GM10266 (cell line): ENCODE measurements around the gene AARS2.

Source experiments
- DNase-seq: peaks from one replicate; pipeline ENCODE4 v3.0.0; 2012; ENCODE audit errors: extremely low spot score
- CTCF ChIP-seq: IDR thresholded peaks from 2 replicates; pipeline ENCODE4 v1.5.1; 2012; ENCODE audit warnings: mild to moderate bottlenecking, low read depth; ENCODE audit not compliant: control insufficient read depth, insufficient read depth; ENCODE audit errors: missing control alignments

The AARS2 gene

DNA sequence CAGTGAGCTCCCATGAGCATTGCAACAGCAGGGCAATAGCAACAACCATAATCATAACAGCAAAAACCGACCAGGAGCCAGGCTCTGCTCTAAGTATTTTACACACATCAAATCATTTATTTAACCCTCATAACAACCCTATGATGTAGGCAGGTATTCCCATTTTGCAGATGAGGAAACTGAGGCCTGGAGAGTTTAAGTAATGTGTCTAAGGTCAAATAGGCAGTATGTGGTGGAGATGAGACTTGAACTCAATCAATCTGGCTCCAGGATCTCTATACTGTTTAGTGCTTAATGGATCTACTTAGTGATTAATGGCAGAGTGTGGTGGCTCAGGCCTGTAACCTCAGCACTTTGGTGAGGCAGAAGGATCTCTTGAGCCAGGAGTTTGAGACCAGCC is 39.5 kb downstream of the AARS2 start:
- DNase-seq = no peak
- TF ChIP-seq CTCF = no peak

DNA sequence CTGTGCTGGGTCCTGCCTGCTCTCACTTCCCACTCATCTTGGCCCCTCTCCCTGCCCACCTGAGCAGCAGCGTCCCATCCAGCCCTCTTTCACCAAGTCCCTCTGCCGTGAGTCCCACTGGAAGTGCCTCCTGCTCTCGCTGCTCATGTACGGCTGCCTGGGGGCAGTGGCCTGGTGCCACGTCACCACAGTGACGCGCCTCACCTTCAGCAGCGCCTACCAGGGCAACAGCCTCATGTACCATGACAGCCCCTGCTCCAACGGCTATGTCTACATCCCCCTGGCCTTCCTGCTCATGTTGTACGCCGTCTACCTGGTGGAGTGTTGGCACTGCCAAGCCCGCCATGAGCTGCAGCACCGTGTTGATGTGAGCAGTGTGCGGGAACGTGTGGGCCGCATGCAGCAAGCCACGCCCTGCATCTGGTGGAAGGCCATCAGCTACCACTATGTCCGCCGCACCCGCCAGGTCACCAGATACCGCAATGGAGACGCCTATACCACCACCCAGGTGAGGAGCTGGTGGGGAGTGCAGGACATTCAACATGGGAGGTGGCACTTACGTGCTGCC is 40.1 kb downstream of the AARS2 start:
- DNase-seq = no peak
- TF ChIP-seq CTCF = no peak

GRCh38 chr6:44272529-44272928 is 40.6 kb downstream of the AARS2 start:
- DNase-seq = no peak
- TF ChIP-seq CTCF = no peak

DNA sequence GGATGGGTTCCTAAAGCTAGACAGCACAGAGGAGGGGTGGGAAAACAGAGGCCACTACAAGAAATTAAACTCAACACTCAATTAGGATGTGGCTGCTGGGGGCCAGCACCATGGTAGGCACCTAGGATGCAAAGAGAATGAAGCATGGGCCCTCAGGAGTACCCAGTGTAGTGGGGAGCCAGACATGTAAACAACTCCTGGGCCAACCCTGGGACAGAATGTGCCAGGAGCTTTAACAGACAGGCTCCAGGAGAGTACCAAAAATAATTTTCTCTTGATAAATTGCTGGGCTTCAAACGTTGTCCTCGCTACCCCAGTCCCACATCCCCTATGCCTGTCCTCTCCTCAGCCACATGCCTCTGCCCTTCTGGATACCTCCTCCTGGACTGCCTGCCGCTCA is 41.2 kb downstream of the AARS2 start:
- TF ChIP-seq CTCF = no peak
- no peak for DNase-seq

- no peak for DNase-seq
- no peak for TF ChIP-seq CTCF
These were observed 41.8 kb downstream of the AARS2 start for GRCh38 chr6:44271406-44271723.

GRCh38 chr6:44270526-44271405 is 42.4 kb downstream of the AARS2 start:
- DNase-seq = no peak
- TF ChIP-seq CTCF = no peak

- TF ChIP-seq CTCF = no peak
- DNase-seq = no peak
These were observed 43.1 kb downstream of the AARS2 start, which contains the start of gene TMEM151B for GRCh38 chr6:44269921-44270525. Gene TMEM151B (plus strand): TSS chr6:44270450. CDS start chr6:44270743, 293 bp downstream.
